Keratinocyte (primary cell): ENCODE data around the gene ATP6V1G3.

Experiments
- EZH2 ChIP-seq: IDR thresholded peaks from one replicate; pipeline ENCODE4 v1.6.1; 2012; ENCODE audit warnings: inconsistent platforms, mild to moderate bottlenecking, low read length, moderate library complexity
- TF ChIP-seq, protein P1 (sequence below), 3 experiments: IDR thresholded peaks in 1 of 3; conservative IDR thresholded peaks in 1 of 3; optimal IDR thresholded peaks in 1 of 3; 2 replicates in 2 of 3; 3 replicates in 1 of 3; pipeline versions ENCODE3 to v1.5.1; 2011; ENCODE audit warnings: low read length in 3 of 3, mild to moderate bottlenecking in 3 of 3, moderate library complexity in 2 of 3, control low read depth in 1 of 3, inconsistent platforms in 1 of 3; ENCODE audit not compliant: insufficient read depth in 2 of 3; ENCODE audit errors: extremely low read depth in 1 of 3

DNA sequence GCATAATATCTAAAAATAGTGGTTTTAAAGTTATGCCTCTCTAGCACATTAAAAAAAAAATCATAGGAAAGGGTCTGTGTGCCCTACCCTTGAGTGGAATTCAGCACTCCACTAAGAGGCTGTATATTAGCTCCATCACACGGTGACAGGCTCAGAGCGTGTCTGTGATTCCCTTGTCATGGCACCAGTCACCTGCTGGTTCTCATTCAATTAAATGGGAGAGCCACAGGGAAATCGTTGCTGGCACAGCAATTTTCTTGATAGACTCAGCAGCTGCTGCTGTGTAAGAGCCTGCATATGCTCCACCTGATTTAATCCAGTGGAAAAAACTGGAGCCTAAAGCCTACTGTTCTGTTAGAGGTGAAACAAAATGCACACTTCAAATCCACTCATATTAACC is 9.5 kb downstream of the ATP6V1G3 start:
- TF ChIP-seq, protein P1, sequence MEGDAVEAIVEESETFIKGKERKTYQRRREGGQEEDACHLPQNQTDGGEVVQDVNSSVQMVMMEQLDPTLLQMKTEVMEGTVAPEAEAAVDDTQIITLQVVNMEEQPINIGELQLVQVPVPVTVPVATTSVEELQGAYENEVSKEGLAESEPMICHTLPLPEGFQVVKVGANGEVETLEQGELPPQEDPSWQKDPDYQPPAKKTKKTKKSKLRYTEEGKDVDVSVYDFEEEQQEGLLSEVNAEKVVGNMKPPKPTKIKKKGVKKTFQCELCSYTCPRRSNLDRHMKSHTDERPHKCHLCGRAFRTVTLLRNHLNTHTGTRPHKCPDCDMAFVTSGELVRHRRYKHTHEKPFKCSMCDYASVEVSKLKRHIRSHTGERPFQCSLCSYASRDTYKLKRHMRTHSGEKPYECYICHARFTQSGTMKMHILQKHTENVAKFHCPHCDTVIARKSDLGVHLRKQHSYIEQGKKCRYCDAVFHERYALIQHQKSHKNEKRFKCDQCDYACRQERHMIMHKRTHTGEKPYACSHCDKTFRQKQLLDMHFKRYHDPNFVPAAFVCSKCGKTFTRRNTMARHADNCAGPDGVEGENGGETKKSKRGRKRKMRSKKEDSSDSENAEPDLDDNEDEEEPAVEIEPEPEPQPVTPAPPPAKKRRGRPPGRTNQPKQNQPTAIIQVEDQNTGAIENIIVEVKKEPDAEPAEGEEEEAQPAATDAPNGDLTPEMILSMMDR (optimal IDR thresholded peaks at IDR 0.05 in 1 of 3, IDR thresholded peaks at IDR 0.05 in 1 of 3, conservative IDR thresholded peaks at IDR 0.05 in 1 of 3; ENCODE audit: extremely low read depth in 1 of 3, insufficient read depth in 2 of 3, low read length in 3 of 3) = no peak
- no peak for TF ChIP-seq EZH2
